Measurements from ENCODE around the gene DAPK2. TPM values are rescaled to one million over a fixed set of nuclear protein-coding genes. Genes with fewer than 3 reads are reported as not detected.

Gene DAPK2
- total RNA-seq, 1 donor from 2014 or later: 0.52 TPM

GRCh38 chr15:64024172-64025050 is 21.9 kb downstream of the DAPK2 start:
- H3K4me3 Mint-ChIP-seq (ENCODE audit: unreplicated experiment): no peak overlapping the region
- H2AFZ ChIP-seq (ENCODE audit: low read depth, low read length): no peak overlapping the region
- H3K9ac ChIP-seq (ENCODE audit: low read length): no peak overlapping the region
- H3K4me1 ChIP-seq (ENCODE audit: insufficient read depth, low read length): no peaks in the 10 kb centered on the region
- H3K36me3 ChIP-seq (ENCODE audit: insufficient read depth, low read length): no peaks in the 10 kb centered on the region
- no peak for FAIRE-seq
- H3K27me3 ChIP-seq (ENCODE audit: insufficient read depth, low read length): no peaks in the 10 kb centered on the region
- peaks cover 30% of the 10 kb centered on the region for H3K27me3 Mint-ChIP-seq (ENCODE audit: low read depth, unreplicated experiment)
- no peaks in the 10 kb centered on the region for H3K9me3 Mint-ChIP-seq (ENCODE audit: unreplicated experiment)
- H3K4me3 ChIP-seq (ENCODE audit: insufficient read depth, low read depth, low read length): no peak overlapping the region
- H4K20me1 ChIP-seq (ENCODE audit: insufficient read depth, low read length): no peaks in the 10 kb centered on the region
- no peak overlapping the region for H3K4me2 ChIP-seq (ENCODE audit: low read length)
- no peaks in the 10 kb centered on the region for H3K79me2 ChIP-seq (ENCODE audit: insufficient read depth, low read length)
- DNase-seq (ENCODE audit: low read depth): no peak
- H3K27ac Mint-ChIP-seq (ENCODE audit: unreplicated experiment): no peak overlapping the region
- no peaks in the 10 kb centered on the region for H3K4me1 Mint-ChIP-seq (ENCODE audit: low read depth, unreplicated experiment)
- no peak overlapping the region for H3K27ac ChIP-seq (ENCODE audit: low read depth, low read length)
- no peaks in the 10 kb centered on the region for H3K36me3 Mint-ChIP-seq (ENCODE audit: low read depth, unreplicated experiment)
- TF ChIP-seq CTCF (IDR thresholded peaks at IDR 0.05; ENCODE audit: insufficient read depth, low read depth, low read length): no peak
- no peak for TF ChIP-seq EZH2 (IDR thresholded peaks at IDR 0.05; ENCODE audit: insufficient read depth, low read length)
- H3K9me3 ChIP-seq (ENCODE audit: insufficient read depth, low read depth, low read length): peaks cover 6% of the 10 kb centered on the region

GRCh38 chr15:64023220-64023619 is 23.1 kb downstream of the DAPK2 start:
- no peaks in the 10 kb centered on the region for H4K20me1 ChIP-seq (ENCODE audit: insufficient read depth, low read length)
- H3K9ac ChIP-seq (ENCODE audit: low read length): no peak overlapping the region
- no peak for TF ChIP-seq CTCF (IDR thresholded peaks at IDR 0.05; ENCODE audit: insufficient read depth, low read depth, low read length)
- TF ChIP-seq EZH2 (IDR thresholded peaks at IDR 0.05; ENCODE audit: insufficient read depth, low read length): no peak
- DNase-seq (ENCODE audit: low read depth) (no peak), FAIRE-seq (no peak)
- no peaks in the 10 kb centered on the region for H3K27me3 ChIP-seq (ENCODE audit: insufficient read depth, low read length)
- no peaks in the 10 kb centered on the region for H3K36me3 Mint-ChIP-seq (ENCODE audit: low read depth, unreplicated experiment)
- no peaks in the 10 kb centered on the region for H3K4me1 ChIP-seq (ENCODE audit: insufficient read depth, low read length)
- no peak overlapping the region for H3K4me3 ChIP-seq (ENCODE audit: insufficient read depth, low read depth, low read length)
- no peaks in the 10 kb centered on the region for H3K4me1 Mint-ChIP-seq (ENCODE audit: low read depth, unreplicated experiment)
- no peak overlapping the region for H2AFZ ChIP-seq (ENCODE audit: low read depth, low read length)
- peaks cover 6% of the 10 kb centered on the region for H3K9me3 ChIP-seq (ENCODE audit: insufficient read depth, low read depth, low read length)
- no peaks in the 10 kb centered on the region for H3K36me3 ChIP-seq (ENCODE audit: insufficient read depth, low read length)
- H3K9me3 Mint-ChIP-seq (ENCODE audit: unreplicated experiment): no peaks in the 10 kb centered on the region
- H3K79me2 ChIP-seq (ENCODE audit: insufficient read depth, low read length): no peaks in the 10 kb centered on the region
- H3K4me3 Mint-ChIP-seq (ENCODE audit: unreplicated experiment): no peak overlapping the region
- no peak overlapping the region for H3K27ac ChIP-seq (ENCODE audit: low read depth, low read length)
- no peak overlapping the region for H3K4me2 ChIP-seq (ENCODE audit: low read length)
- peaks cover 30% of the 10 kb centered on the region for H3K27me3 Mint-ChIP-seq (ENCODE audit: low read depth, unreplicated experiment)
- no peak overlapping the region for H3K27ac Mint-ChIP-seq (ENCODE audit: unreplicated experiment)

- no peak overlapping the region for H3K27ac ChIP-seq (ENCODE audit: low read depth, low read length)
- peaks cover 6% of the 10 kb centered on the region for H3K9me3 ChIP-seq (ENCODE audit: insufficient read depth, low read depth, low read length)
- H3K27ac Mint-ChIP-seq (ENCODE audit: unreplicated experiment): no peak overlapping the region
- no peak overlapping the region for H3K4me3 Mint-ChIP-seq (ENCODE audit: unreplicated experiment)
- TF ChIP-seq EZH2 (IDR thresholded peaks at IDR 0.05; ENCODE audit: insufficient read depth, low read length) (no peak), CTCF (IDR thresholded peaks at IDR 0.05; ENCODE audit: insufficient read depth, low read depth, low read length) (no peak)
- no peak overlapping the region for H3K4me2 ChIP-seq (ENCODE audit: low read length)
- H3K9ac ChIP-seq (ENCODE audit: low read length): no peak overlapping the region
- no peak for FAIRE-seq
- H4K20me1 ChIP-seq (ENCODE audit: insufficient read depth, low read length): no peaks in the 10 kb centered on the region
- H3K27me3 ChIP-seq (ENCODE audit: insufficient read depth, low read length): no peaks in the 10 kb centered on the region
- peaks cover 30% of the 10 kb centered on the region for H3K27me3 Mint-ChIP-seq (ENCODE audit: low read depth, unreplicated experiment)
- no peaks in the 10 kb centered on the region for H3K9me3 Mint-ChIP-seq (ENCODE audit: unreplicated experiment)
- peaks cover 3% of the 10 kb centered on the region for H3K4me1 ChIP-seq (ENCODE audit: insufficient read depth, low read length)
- H2AFZ ChIP-seq (ENCODE audit: low read depth, low read length): no peak overlapping the region
- peaks cover 5% of the 10 kb centered on the region for H3K4me1 Mint-ChIP-seq (ENCODE audit: low read depth, unreplicated experiment)
- no peaks in the 10 kb centered on the region for H3K79me2 ChIP-seq (ENCODE audit: insufficient read depth, low read length)
- H3K36me3 Mint-ChIP-seq (ENCODE audit: low read depth, unreplicated experiment): no peaks in the 10 kb centered on the region
- H3K36me3 ChIP-seq (ENCODE audit: insufficient read depth, low read length): no peaks in the 10 kb centered on the region
- H3K4me3 ChIP-seq (ENCODE audit: insufficient read depth, low read depth, low read length): no peak overlapping the region
- DNase-seq (ENCODE audit: low read depth): no peak
Measured at GRCh38 chr15:64022571-64022970, 23.7 kb downstream of the DAPK2 start.
